ENCODE data around the gene TSC22D4. TPM values are rescaled to one million over a fixed set of nuclear protein-coding genes. Genes with fewer than 3 reads are reported as not detected.
A peak's percentile ranks its signal among the peaks of the same experiment; 100 is the strongest.

Gene TSC22D4
- total and polyA plus RNA-seq, 4 donors = 5.5 to 21.2 (median 11.4) TPM

DNA sequence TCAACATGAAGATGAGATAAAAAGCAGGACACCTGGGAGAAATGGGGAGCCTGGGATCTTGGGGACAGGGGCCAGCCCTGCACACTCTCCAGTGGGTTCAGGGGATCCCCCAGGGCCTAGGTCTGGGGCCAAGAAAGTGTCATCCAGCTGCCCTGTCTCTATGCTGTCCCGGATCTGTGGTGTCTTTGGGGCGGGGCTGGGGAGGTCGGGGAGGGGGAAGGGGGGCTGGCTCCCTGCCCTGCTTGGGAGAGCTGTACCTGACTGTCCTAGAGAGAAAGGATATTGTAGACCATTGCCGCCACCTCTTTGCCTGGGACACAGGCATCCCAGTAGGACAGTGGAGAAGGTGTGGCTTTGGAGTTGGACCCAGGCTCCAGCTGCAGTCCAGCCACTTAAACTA lies 8.0 kb downstream of the TSC22D4 start:
- Histone ChIP-seq H3K27ac (ENCODE audit: low read depth in 1 of 2, low read length in 2 of 2) (no peak overlapping the region), H3K9ac (ENCODE audit: low read depth in 1 of 2, low read length in 2 of 2) (no peak overlapping the region), H3K36me3 (ENCODE audit: control insufficient read depth in 4 of 4, insufficient read depth in 3 of 4, low read depth in 1 of 4, low read length in 3 of 4) (peaks cover 2 to 9% (median 8%) of the 10 kb centered on the region in 4 donors), H3K4me3 (ENCODE audit: low read depth in 1 of 3, low read length in 3 of 3) (no peak overlapping the region), H3K9me3 (ENCODE audit: control insufficient read depth in 4 of 4, low read length in 3 of 4) (no peaks in the 10 kb centered on the region), H3K27me3 (ENCODE audit: control insufficient read depth in 4 of 4, insufficient read depth in 4 of 4, low read length in 3 of 4) (no peaks in the 10 kb centered on the region), H3K4me1 (ENCODE audit: control insufficient read depth in 4 of 4, insufficient read depth in 4 of 4, low read length in 3 of 4) (peaks cover 2 to 6% (median 4%) of the 10 kb centered on the region in 4 donors)
- WGBS = 59% methylated on average over 4 of the region's 4 CpGs
- no peak for TF ChIP-seq HNF4G (IDR thresholded peaks at IDR 0.05)
- DNase-seq (ENCODE audit: low spot score) = no peak

GRCh38 chr7:100469227-100470044 lies 9.6 kb downstream of the TSC22D4 start:
- H3K4me1 ChIP-seq (ENCODE audit: control insufficient read depth in 4 of 4, insufficient read depth in 4 of 4, low read length in 3 of 4) = peaks cover 5 to 15% (median 11%) of the 10 kb centered on the region in 4 donors
- peak; percentile 94 for DNase-seq (ENCODE audit: low spot score)
- no peak overlapping the region for H3K4me3 ChIP-seq (ENCODE audit: low read depth in 1 of 3, low read length in 3 of 3)
- H3K36me3 ChIP-seq (ENCODE audit: control insufficient read depth in 4 of 4, insufficient read depth in 3 of 4, low read depth in 1 of 4, low read length in 3 of 4) = peaks cover 3 to 9% (median 6%) of the 10 kb centered on the region in 4 donors
- H3K9ac ChIP-seq (ENCODE audit: low read depth in 1 of 2, low read length in 2 of 2) = no peak overlapping the region
- no peak overlapping the region for H3K27ac ChIP-seq (ENCODE audit: low read depth in 1 of 2, low read length in 2 of 2)
- no peak for TF ChIP-seq SP1 (IDR thresholded peaks at IDR 0.05)
- no peak for TF ChIP-seq JUND (IDR thresholded peaks at IDR 0.05)
- peak; percentile 99 for TF ChIP-seq CTCF (IDR thresholded peaks at IDR 0.05; ENCODE audit: low read depth, low read length, missing input control)
- TF ChIP-seq RAD21 (IDR thresholded peaks at IDR 0.05) = peak; percentile 88 to 94
- no peaks in the 10 kb centered on the region for H3K27me3 ChIP-seq (ENCODE audit: control insufficient read depth in 4 of 4, insufficient read depth in 4 of 4, low read length in 3 of 4)
- WGBS = 35% methylated on average over 13 of the region's 13 CpGs
- H3K9me3 ChIP-seq (ENCODE audit: control insufficient read depth in 4 of 4, low read length in 3 of 4) = no peaks in the 10 kb centered on the region

- no peak overlapping the region for H3K9ac ChIP-seq (ENCODE audit: low read depth in 1 of 2, low read length in 2 of 2)
- no peak overlapping the region for H3K4me3 ChIP-seq (ENCODE audit: low read depth in 1 of 3, low read length in 3 of 3)
- H3K36me3 ChIP-seq (ENCODE audit: control insufficient read depth in 4 of 4, insufficient read depth in 3 of 4, low read depth in 1 of 4, low read length in 3 of 4) = peaks cover 0 to 3% (median 0%) of the 10 kb centered on the region in 4 donors
- no peaks in the 10 kb centered on the region for H3K9me3 ChIP-seq (ENCODE audit: control insufficient read depth in 4 of 4, low read length in 3 of 4)
- DNase-seq (ENCODE audit: low spot score) = no peak
- TF ChIP-seq YY1 (IDR thresholded peaks at IDR 0.05) (no peak), SP1 (IDR thresholded peaks at IDR 0.05) (no peak), FOXA1 (IDR thresholded peaks at IDR 0.05) (no peak), ZBTB33 (IDR thresholded peaks at IDR 0.05) (no peak), TAF1 (conservative IDR thresholded peaks at IDR 0.05) (no peak), REST (IDR thresholded peaks at IDR 0.05) (no peak), NR2F2 (IDR thresholded peaks at IDR 0.05) (no peak)
- TF ChIP-seq, protein P1, sequence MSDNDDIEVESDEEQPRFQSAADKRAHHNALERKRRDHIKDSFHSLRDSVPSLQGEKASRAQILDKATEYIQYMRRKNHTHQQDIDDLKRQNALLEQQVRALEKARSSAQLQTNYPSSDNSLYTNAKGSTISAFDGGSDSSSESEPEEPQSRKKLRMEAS (IDR thresholded peaks at IDR 0.05) = no peak
- WGBS = 82% methylated on average over 22 of the region's 22 CpGs
- no peak overlapping the region for H3K27ac ChIP-seq (ENCODE audit: low read depth in 1 of 2, low read length in 2 of 2)
- peaks cover 5 to 15% (median 11%) of the 10 kb centered on the region in 4 donors for H3K4me1 ChIP-seq (ENCODE audit: control insufficient read depth in 4 of 4, insufficient read depth in 4 of 4, low read length in 3 of 4)
- H3K27me3 ChIP-seq (ENCODE audit: control insufficient read depth in 4 of 4, insufficient read depth in 4 of 4, low read length in 3 of 4) = no peaks in the 10 kb centered on the region
Observed at GRCh38 chr7:100467638-100468373, 11.2 kb downstream of the TSC22D4 start.

Data from liver (tissue), 9 donors.